Motor neuron (in vitro differentiated cells): ENCODE measurements around the gene METTL27. TPM values are rescaled to one million over a fixed set of nuclear protein-coding genes. Genes with fewer than 3 reads are reported as not detected.
"Not testable (repeated sequence)": the region's sequence is repeated elsewhere in the genome, so short reads cannot be mapped to it uniquely, and the experiment has no call there.

ENCODE experiments used
- ATAC-seq, 8 experiments: fragments of 200-7000 bp; cut with Tn5 transposase; replicated peaks in 6 of 8; 2 replicates each; pipeline ENCODE4 v1.8.0; 2021; ENCODE audit warnings: mild to moderate bottlenecking in 8 of 8, moderate library complexity in 8 of 8
- H3K27ac ChIP-seq, 2 donors: fragments of 250-450 bp; sonication (Bioruptor Pico); 2 replicates each; pipeline ENCODE4 v1.9.0; 2021; ENCODE audit warnings: antibody characterized with exemption in 2 of 2, mild to moderate bottlenecking in 2 of 2, moderate library complexity in 1 of 2
- H3K4me1 ChIP-seq, 2 donors: fragments of 250-450 bp; sonication (Bioruptor Pico); replicated peaks in 1 of 2; 2 replicates each; pipeline ENCODE4 v1.6.1; 2021; ENCODE audit warnings: antibody characterized with exemption in 2 of 2, mild to moderate bottlenecking in 2 of 2, moderate library complexity in 1 of 2
- H3K4me3 ChIP-seq, 5 donors: fragments of 250-450 bp; sonication (Bioruptor Pico); 2 replicates each; pipeline ENCODE4 v1.9.0; 2021; ENCODE audit warnings: antibody characterized with exemption in 5 of 5, mild to moderate bottlenecking in 5 of 5, moderate library complexity in 4 of 5
- WGBS, 10 experiments: fragments of 450-650 bp; shearing (Covaris generic); methylation state at CpG; one replicate each; pipeline ENCODE4 v1.0.0; 2022; 5-methylcytosine and 5-hydroxymethylcytosine counted together
- in situ Hi-C, 9 experiments: fragments of 400-800 bp; cut with MboI; loops; one replicate each; pipeline ENCODE4 v1.15.0; 2021; ENCODE audit warnings: low sequenced_read_pairs in 9 of 9, low pct_unique_long_range_greater_than_20kb in 2 of 9; ENCODE audit not compliant: unreplicated experiment in 9 of 9
- total RNA-seq, 8 experiments: library from RNA; unstranded; fragments of 300-600 nt; gene quantifications; 2 replicates each; pipeline versions ENCODE4 v1.2.3 to v1.2.4, GENCODE V29; 2022

The METTL27 gene
- total RNA-seq, 8 experiments from 2014 or later = 0.29 to 6.8 (median 0.87) TPM

GRCh38 chr7:73821597-73822285 lies 20.6 kb downstream of the METTL27 start:
- H3K4me3 ChIP-seq, H3K4me1 ChIP-seq, in situ Hi-C loops, ATAC-seq: not testable (repeated sequence)
- peak overlapping the region in 1 of 2 donors; percentile 48 for H3K27ac ChIP-seq
- 60 to 98% (median 91%) methylated on average over 1 to 8 of the region's 14 CpGs; no CpG with 5 or more reads in 4 of the 10 experiments for WGBS, 10 experiments

GRCh38 chr7:73820013-73820412 lies 22.3 kb downstream of the METTL27 start:
- in situ Hi-C loops = no loop called here

GRCh38 chr7:73817121-73817520 lies 25.2 kb downstream of the METTL27 start:
- Histone ChIP-seq H3K4me1 (peaks cover 0 to under 1% of the 10 kb centered on the region in 2 donors), H3K27ac (no peak overlapping the region), H3K4me3 (no peak overlapping the region)
- in situ Hi-C loops = no loop called here
- 50 to 100% (median 85%) methylated on average over 1 to 6 of the region's 6 CpGs; no CpG with 5 or more reads in 2 of the 10 experiments for WGBS, 10 experiments
- ATAC-seq = no peak

More at GRCh38 chr7:73820013-73820412, 22.3 kb downstream of the METTL27 start:
- WGBS, 10 experiments = 54 to 100% (median 79%) methylated on average over 2 to 5 of the region's 7 CpGs; no CpG with 5 or more reads in 2 of the 10 experiments
- no peak for ATAC-seq
- Histone ChIP-seq H3K27ac (no peak overlapping the region), H3K4me3 (no peak overlapping the region), H3K4me1 (peaks cover 7 to 10% of the 10 kb centered on the region in 2 donors)

GRCh38 chr7:73815436-73815835 lies 26.9 kb downstream of the METTL27 start:
- no peak for ATAC-seq
- WGBS, 10 experiments = 62 to 100% (median 92%) methylated on average over 1 to 6 of the region's 8 CpGs; no CpG with 5 or more reads in 3 of the 10 experiments
- Histone ChIP-seq H3K4me1 (no peaks in the 10 kb centered on the region), H3K27ac (no peak overlapping the region), H3K4me3 (no peak overlapping the region)
- in situ Hi-C loops = no loop called here

- no peaks in the 10 kb centered on the region for H3K4me1 ChIP-seq
- no peak overlapping the region for H3K4me3 ChIP-seq
- H3K27ac ChIP-seq = no peak overlapping the region
- in situ Hi-C loops = no loop called here
- ATAC-seq = no peak
- WGBS, 10 experiments = 17 to 100% (median 86%) methylated on average over 1 to 3 of the region's 3 CpGs
These were observed 29.3 kb downstream of the METTL27 start for GRCh38 chr7:73812996-73813395.

- WGBS, 10 experiments = 13 to 100% (median 36%) methylated on average over 1 to 9 of the region's 11 CpGs; no CpG with 5 or more reads in 4 of the 10 experiments
- in situ Hi-C loops = no loop called here
These were observed 30.6 kb downstream of the METTL27 start for GRCh38 chr7:73811760-73812168.

GRCh38 chr7:73810998-73811360 lies 31.3 kb downstream of the METTL27 start:
- in situ Hi-C loops = no loop called here
- no peak overlapping the region for H3K27ac ChIP-seq
- no peak for ATAC-seq
- no peaks in the 10 kb centered on the region for H3K4me1 ChIP-seq
- WGBS, 10 experiments = 81 to 100% methylated on average over 2 to 3 of the region's 4 CpGs; no CpG with 5 or more reads in 8 of the 10 experiments
- H3K4me3 ChIP-seq = no peak overlapping the region

More at GRCh38 chr7:73811760-73812168, 30.6 kb downstream of the METTL27 start:
- H3K4me3 ChIP-seq = no peak overlapping the region
- ATAC-seq = peak in 5 of 8 experiments; percentile 33 to 93 (median 79)
- H3K27ac ChIP-seq = no peak overlapping the region
- H3K4me1 ChIP-seq = no peaks in the 10 kb centered on the region

- Histone ChIP-seq H3K4me1 (no peaks in the 10 kb centered on the region), H3K27ac (no peak overlapping the region), H3K4me3 (no peak overlapping the region)
- peak in 2 of 8 experiments; percentile 25 to 51 for ATAC-seq
- in situ Hi-C loops = no loop called here
- WGBS, 10 experiments = 53 to 88% (median 72%) methylated on average over 1 to 11 of the region's 21 CpGs; no CpG with 5 or more reads in 6 of the 10 experiments
These were observed 32.8 kb downstream of the METTL27 start for GRCh38 chr7:73809467-73809951.

GRCh38 chr7:73802459-73802858 lies 39.9 kb downstream of the METTL27 start:
- H3K27ac ChIP-seq = no peak overlapping the region
- H3K4me3 ChIP-seq = no peak overlapping the region
- ATAC-seq = no peak
- WGBS, 10 experiments = 14 to 100% (median 82%) methylated on average over 1 to 4 of the region's 4 CpGs
- in situ Hi-C loops = no loop called here
- H3K4me1 ChIP-seq = no peaks in the 10 kb centered on the region

- H3K4me3 ChIP-seq = no peak overlapping the region
- H3K4me1 ChIP-seq = no peaks in the 10 kb centered on the region
- in situ Hi-C loops = no loop called here
- no peak overlapping the region for H3K27ac ChIP-seq
- ATAC-seq = no peak
- 0 to 100% (median 85%) methylated on average over 1 of the region's 1 CpG; no CpG with 5 or more reads in 1 of the 10 experiments for WGBS, 10 experiments
These were observed 40.7 kb downstream of the METTL27 start for GRCh38 chr7:73801577-73801976.

- in situ Hi-C loops = no loop called here
- Histone ChIP-seq H3K4me1 (no peaks in the 10 kb centered on the region), H3K4me3 (no peak overlapping the region), H3K27ac (no peak overlapping the region)
- 0 to 89% (median 61%) methylated on average over 1 to 9 of the region's 10 CpGs; no CpG with 5 or more reads in 1 of the 10 experiments for WGBS, 10 experiments
- no peak for ATAC-seq
These were observed 42.8 kb downstream of the METTL27 start for GRCh38 chr7:73799282-73800141.

- H3K4me3 ChIP-seq, H3K4me1 ChIP-seq, ATAC-seq, in situ Hi-C loops, H3K27ac ChIP-seq: not testable (repeated sequence)
- no CpG with 5 or more reads among the region's 34 CpGs for WGBS, 10 experiments
These were observed 45.1 kb downstream of the METTL27 start for GRCh38 chr7:73797176-73797575.

- H3K4me3 ChIP-seq, H3K4me1 ChIP-seq, in situ Hi-C loops, ATAC-seq, H3K27ac ChIP-seq: not testable (repeated sequence)
- WGBS, 10 experiments = no CpG with 5 or more reads among the region's 6 CpGs
These were observed 45.7 kb downstream of the METTL27 start for GRCh38 chr7:73796656-73797055.
